Epithelial cell of alveolus of lung (primary cell): Measurements from ENCODE around the gene NKAPL. TPM values are rescaled to one million over a fixed set of nuclear protein-coding genes. Genes with fewer than 3 reads are reported as not detected.

ENCODE experiments used
- total RNA-seq: library from RNA; depleted of rRNA; stranded (reverse); fragments of >200 nt; gene quantifications from 2 replicates; pipeline ENCODE4 v1.2.1, GENCODE V29; 2015

Gene NKAPL
- 2.3 and 2.5 TPM in 2 replicates for total RNA-seq

DNA sequence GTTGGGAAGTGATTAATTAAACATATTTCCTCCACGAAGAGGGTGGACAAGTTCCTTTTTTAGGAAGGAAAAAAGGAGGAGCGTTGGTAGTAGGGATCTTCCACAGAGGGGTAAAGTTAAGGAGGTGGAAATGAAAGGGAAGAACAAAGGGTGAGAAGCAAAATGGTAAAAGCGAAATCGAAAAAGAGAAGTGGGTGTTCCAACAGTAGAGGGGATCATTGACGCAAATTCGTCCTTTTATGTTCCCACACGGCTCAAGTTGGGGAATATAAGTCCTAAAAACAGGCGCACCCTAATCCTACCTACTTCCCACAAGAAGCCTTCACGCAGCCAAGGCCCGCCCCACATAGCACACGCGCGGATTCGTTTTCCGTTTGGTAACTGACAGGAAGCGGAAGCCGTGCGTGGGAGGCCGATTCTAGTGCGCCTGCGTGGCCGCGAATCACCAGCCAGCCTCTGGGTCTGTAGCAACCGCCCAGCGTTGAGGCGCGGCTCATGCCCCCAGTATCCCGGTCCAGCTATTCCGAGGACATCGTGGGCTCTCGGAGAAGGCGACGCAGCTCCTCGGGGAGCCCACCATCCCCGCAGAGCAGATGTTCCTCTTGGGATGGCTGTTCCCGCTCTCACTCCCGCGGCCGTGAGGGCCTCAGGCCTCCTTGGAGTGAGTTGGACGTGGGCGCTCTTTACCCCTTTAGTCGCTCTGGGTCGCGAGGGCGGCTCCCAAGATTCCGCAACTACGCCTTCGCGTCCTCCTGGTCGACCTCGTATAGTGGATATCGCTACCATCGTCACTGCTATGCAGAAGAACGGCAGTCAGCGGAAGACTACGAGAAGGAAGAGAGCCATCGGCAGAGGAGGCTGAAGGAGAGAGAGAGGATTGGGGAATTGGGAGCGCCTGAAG is at the start of gene NKAPL:
Gene NKAPL, plus strand, starts transcription at position 421 of the 901 bp plus-strand sequence. Its CDS starts 75 bp downstream, at position 496.

DNA sequence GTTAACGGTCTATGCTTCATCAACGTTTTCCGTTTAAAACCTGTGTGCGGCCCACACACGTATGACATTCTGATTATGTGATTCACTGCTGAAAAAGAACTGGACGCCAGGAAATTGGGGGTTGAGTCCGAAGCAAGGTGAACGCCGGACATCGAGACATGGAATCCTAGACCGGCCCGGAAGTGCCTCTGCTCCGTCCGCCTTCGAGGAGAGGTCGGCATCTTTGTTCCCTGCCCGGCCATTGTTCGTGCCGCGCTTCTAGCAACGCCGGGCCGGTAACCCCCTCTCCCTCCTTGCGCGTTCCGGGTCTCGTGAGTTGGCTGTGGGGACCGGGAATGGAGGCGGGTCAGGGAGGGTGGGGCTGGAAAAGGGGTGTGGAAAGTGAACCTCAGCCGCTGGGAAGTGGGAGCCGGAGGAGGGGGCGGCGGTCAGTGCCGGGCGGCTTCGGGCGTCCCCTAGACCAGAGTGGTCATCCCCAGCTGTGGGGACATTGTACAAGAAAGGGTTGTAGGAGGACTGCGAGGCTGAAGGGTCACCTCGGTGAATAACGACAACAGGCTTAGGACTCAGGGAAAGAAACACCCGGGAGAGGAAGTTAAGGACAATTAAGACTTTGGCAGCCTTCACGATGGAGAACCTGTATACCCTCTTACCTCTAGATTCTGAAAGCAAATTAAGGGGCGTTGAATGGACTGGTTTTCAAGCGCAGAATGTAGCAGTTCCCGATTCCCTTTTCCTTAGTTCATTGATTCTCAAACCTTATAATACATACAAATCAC is 33.9 kb upstream of the NKAPL start, which contains the start of gene ZSCAN9:
Gene ZSCAN9, plus strand, starts transcription at position 220 of the 779 bp plus-strand sequence. CDS start 1,810 bp downstream, outside the sequence.

DNA sequence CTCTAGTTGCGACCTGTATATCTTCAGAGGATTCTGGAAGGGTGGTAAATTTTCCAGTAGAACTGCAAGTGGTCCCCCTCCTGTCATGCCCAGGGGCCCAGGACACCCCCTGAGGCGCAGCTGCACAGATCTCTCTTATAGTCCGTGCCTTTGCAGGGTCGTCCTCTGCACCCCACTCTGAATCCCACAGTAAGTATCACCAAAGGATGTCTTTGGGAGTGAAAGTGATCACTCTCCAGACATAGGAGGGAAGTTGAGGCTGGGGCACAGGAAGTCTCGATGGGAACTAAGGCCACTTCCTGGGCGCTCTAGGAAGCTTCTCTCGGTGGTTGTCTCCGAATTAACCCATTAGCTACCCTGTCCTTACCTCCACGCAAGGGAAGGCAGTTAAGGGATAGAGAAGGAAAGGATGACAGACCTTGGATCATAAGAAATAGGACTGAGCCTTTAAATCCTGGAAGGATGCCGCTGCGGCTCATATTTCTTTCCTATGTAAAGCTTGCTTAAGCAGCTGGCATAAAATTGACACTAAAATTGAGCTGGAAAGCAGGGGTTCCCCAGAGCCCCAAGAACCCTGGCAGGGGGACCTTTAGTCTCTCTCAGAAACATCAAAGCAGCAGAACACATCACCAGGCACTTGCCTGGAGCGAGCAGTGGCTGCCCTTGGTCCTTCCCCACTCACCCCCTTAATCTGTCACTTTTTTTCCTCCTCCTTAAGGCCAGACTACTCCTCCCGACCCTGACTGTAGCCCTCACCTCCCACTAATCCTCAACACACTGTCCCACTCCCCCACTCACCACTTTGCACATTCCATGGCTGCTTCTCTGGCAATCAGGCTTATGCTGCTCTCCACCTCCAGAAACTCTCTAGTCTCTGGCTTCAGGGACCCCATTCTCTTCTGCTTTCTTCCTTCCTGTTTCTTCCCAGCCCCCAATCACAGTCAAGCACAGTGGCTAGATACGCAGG is 6.8 kb upstream of the NKAPL start, which contains the start of gene ZKSCAN4:
Gene ZKSCAN4, minus strand, starts transcription at position 261 of the 967 bp plus-strand sequence. CDS start 289 bp downstream, outside the sequence.

DNA sequence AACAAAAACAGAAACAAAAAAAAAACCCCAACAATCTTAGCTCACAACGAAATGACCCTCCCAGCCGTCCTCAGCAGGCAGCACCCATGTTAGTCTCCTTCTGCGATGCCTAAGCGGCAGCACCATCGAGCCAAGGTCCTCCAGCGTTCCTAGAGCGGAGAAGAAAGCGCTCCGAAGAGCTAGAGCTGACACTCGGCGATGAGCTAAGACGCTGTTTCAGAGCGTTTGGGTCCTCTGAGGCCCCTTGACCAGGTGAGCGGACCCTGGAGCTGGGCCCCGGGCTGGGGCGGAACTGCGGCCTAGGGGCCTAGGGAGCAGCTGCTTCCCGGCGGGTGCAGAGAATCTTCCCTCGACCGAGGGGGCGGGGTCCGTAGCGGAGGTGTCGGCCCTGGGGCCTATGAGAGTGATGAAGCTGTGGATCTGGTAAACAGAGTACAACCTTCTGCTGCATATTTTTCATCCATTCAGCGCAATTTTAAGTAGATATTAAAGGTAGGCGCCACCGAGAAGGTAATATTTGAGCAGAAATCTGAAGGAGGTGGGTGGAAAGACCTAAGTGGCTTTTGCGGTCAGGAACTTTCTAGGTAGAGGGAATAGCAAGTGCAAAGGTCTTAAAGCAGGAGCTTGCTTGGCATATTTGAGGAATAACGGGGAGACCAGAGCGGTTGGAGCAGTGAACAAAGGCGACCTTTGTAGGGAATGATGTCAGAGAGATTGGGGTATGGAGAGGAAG is 8.0 kb downstream of the NKAPL start, which contains the start of gene ZSCAN26:
Gene ZSCAN26, plus strand, starts transcription at position 182 of the 733 bp plus-strand sequence. CDS start 4,777 bp downstream, outside the sequence.

DNA sequence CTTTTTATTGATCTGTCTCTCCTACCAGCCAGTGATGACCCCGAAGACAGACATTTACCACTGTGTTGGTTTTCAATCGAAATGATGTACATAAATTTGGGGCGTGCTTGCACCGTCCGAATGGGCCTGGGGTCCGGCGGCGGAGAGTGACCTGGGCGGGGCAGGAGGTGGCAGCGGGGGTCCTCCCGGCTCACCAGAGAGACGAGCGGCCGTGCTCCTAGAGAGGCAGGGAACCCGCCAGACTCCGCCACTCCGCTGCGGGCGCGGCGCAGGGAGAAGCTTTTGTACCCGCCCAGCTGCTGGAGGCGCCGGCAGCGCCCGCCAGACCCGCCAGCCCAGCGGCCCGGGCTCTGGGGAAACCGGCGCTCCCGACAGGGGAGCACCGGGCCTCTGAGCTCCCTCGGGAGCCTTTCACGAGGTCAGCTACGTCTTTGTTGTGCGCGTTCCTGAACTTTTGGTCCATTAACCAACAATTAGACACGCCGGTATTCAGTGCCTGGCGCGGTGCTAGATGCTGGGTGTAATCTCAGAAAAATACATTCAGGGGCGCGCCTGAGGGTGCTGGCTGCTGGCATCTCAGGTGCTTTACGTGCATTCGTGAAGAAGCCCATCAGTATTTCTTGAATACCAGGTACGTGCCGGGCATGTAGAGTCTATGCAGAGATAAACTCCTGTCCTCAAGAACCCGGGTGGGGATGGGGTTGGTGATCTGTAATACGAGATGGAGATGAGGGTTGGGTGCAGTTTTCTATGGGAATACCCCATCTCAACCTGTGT is 22.4 kb downstream of the NKAPL start, which contains the start of gene PGBD1:
Gene PGBD1, plus strand, starts transcription at position 285 of the 777 bp plus-strand sequence. CDS start 2,242 bp downstream, outside the sequence.

Other genes starting within 250 kb of the NKAPL start
- 0.16 and 0.39 TPM in 2 replicates for gene ZNF165, start 178.7 kb upstream of the NKAPL start, total RNA-seq
- gene ZSCAN16, start 134.7 kb upstream of the NKAPL start, total RNA-seq = 0.52 and 0.80 TPM in 2 replicates
- 8.7 and 22.0 TPM in 2 replicates for gene ZKSCAN8, start 117.4 kb upstream of the NKAPL start, total RNA-seq
- 10.1 and 10.3 TPM in 2 replicates for gene ZSCAN9, start 34.0 kb upstream of the NKAPL start, total RNA-seq
- 3.9 and 5.3 TPM in 2 replicates for gene ZKSCAN4, start 7.0 kb upstream of the NKAPL start, total RNA-seq
- gene ZSCAN26, start 7.8 kb downstream of the NKAPL start, total RNA-seq = 6.7 and 12.5 TPM in 2 replicates
- 7.2 and 8.0 TPM in 2 replicates for gene PGBD1, start 22.3 kb downstream of the NKAPL start, total RNA-seq
- 1.9 and 5.1 TPM in 2 replicates for gene ZSCAN31, start 76.9 kb downstream of the NKAPL start, total RNA-seq
- 3.2 and 11.9 TPM in 2 replicates for gene ZKSCAN3, start 90.7 kb downstream of the NKAPL start, total RNA-seq
- gene ZSCAN12, start 140.4 kb downstream of the NKAPL start, total RNA-seq = 3.5 and 7.7 TPM in 2 replicates
- 1.2 and 6.5 TPM in 2 replicates for gene ZSCAN23, start 184.2 kb downstream of the NKAPL start, total RNA-seq